ENCODE data around the gene KAZN.

DNA sequence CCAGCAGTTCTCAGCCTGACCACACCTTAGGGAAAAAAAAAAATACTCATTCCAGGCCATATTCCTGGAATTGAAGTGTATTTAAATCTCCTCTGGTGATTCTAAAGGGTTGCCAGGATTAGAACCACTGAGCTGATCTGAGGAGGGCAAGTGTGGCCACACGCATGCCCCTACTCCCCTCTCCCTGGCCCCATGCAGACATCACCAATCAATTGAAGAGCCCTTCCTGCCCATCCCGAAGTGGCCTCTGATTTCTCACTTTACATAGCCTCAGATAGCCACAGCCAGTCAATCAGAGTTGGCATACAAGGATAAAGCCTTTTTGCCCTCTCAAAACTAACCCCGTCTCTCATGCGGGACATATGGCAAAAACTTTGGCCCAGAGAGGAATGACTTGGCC is 470.5 kb downstream of the KAZN start:
- TF ChIP-seq, protein P1, sequence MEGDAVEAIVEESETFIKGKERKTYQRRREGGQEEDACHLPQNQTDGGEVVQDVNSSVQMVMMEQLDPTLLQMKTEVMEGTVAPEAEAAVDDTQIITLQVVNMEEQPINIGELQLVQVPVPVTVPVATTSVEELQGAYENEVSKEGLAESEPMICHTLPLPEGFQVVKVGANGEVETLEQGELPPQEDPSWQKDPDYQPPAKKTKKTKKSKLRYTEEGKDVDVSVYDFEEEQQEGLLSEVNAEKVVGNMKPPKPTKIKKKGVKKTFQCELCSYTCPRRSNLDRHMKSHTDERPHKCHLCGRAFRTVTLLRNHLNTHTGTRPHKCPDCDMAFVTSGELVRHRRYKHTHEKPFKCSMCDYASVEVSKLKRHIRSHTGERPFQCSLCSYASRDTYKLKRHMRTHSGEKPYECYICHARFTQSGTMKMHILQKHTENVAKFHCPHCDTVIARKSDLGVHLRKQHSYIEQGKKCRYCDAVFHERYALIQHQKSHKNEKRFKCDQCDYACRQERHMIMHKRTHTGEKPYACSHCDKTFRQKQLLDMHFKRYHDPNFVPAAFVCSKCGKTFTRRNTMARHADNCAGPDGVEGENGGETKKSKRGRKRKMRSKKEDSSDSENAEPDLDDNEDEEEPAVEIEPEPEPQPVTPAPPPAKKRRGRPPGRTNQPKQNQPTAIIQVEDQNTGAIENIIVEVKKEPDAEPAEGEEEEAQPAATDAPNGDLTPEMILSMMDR (conservative IDR thresholded peaks at IDR 0.05) = no peak
- TF ChIP-seq EZH2 (IDR thresholded peaks at IDR 0.05; ENCODE audit: low read depth) = no peak
